ENCODE measurements around the gene CCDC15.

- TF ChIP-seq PATZ1 (CRISPR knock-in tag; IDR thresholded peaks at IDR 0.05; ENCODE audit: borderline replicate concordance) (no peak), ESRRG (CRISPR knock-in tag; IDR thresholded peaks at IDR 0.05) (no peak), SNAI2 (CRISPR knock-in tag; IDR thresholded peaks at IDR 0.05) (no peak), BACH2 (CRISPR knock-in tag; IDR thresholded peaks at IDR 0.05; ENCODE audit: borderline replicate concordance) (no peak), CREB5 (CRISPR knock-in tag; IDR thresholded peaks at IDR 0.05; ENCODE audit: low read depth) (no peak), TSHZ2 (CRISPR knock-in tag; IDR thresholded peaks at IDR 0.05) (no peak), ARNTL (CRISPR knock-in tag; IDR thresholded peaks at IDR 0.05; ENCODE audit: borderline replicate concordance, low read depth) (no peak), GLIS3 (CRISPR knock-in tag; IDR thresholded peaks at IDR 0.05) (no peak)
Measured at GRCh38 chr11:124944565-124944964, 9.4 kb upstream of the CCDC15 start.

All from SK-N-SH treated with all-trans-retinoic acid at 6 μM for 48 hours (cell line).